NCI-H1092 treated with DMSO at 0.1 percent for 48 hours (cell line): ENCODE data around the gene ANO1.

Experiments
- DNase-seq: peaks from one replicate; lab custom pipeline; 2025; lab: John Stamatoyannopoulos, UW

The ANO1 gene

DNA sequence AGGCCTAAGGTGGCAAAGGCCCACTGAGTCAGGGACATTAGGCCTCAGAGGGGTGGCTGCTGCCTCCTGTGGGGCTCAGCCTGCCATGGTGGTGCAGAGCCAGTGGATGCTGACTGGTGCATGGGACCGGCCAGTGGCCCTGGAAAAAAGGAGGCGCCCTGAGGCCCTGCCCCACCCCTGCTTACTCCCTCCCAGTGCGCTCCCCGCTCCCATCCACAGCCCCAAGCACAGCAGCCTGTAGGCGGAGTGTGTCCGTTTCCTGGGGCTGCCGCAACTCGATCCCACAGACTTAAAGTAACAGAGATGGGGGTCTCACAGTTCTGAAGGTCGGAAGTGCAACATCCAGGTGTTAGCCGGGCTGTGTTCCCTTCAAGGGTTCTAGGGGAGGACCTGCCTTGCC, 86.6 kb downstream of the ANO1 start:
- DNase-seq = no peak

DNA sequence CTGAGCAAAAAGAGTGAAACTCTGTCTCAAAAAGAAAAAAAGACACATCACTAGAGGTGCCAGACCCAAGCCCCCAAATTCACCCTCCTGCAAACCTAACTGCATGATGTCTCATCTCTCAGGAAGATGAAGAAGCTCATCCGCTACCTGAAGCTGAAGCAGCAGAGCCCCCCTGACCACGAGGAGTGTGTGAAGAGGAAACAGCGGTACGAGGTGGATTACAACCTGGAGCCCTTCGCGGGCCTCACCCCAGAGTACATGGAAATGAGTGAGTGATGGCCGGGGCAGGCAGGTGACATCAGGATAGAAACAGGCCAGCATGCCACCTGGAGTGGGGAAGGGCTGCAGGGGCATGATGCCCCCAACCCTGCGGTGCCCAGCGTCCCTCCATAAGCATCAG, 89.0 kb downstream of the ANO1 start:
- DNase-seq = no peak

DNA sequence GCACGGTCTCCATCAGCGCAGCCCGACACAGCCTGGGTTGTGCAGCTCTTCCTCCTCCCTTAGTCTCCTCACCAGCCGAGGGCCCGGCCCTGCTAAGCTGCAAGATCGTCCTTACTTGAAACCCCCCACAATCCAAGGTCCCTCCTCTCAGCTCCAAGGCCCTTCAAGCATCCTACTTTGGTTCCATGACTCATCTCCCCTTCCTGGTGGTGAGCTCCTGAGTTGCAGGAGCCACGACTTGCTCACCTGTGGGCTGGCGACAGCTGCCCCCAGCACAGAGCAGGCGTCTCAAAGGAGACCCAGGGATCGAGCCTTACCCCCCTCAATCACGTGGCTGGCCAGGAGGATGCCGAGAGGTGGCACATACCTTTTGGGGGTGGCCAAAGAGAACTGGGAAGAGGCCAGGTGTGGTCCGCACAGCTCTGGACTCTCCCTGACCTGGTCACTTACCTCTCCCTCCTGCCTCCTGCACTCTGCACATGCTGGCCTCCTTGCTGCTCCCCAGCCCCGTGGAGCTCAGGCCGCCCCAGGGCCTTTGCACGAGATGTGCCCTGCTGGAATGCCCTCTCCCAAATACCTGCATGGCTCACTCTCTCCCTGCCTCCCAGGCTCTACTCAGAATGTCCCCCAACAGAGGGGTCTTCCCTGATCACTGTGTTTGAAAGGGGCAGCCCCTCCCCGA, 89.7 kb downstream of the ANO1 start:
- no peak for DNase-seq

DNA sequence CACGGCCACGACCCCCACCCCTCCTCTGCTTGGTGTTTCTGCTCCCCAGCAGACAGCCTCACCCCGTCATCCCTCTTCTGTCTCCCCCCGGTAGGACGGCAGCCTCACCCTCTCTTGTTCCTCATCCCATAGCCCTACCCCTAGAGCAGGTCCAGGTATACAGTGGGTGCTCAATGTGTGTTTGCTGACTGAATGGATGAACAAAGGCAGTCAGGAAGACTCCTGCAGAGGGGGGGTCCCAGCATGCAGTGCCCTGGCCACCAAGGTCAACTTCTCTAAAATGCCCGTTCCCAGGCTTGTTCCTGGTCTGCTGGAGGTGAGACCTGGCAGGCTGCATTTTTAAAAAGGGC, 90.3 kb downstream of the ANO1 start:
- DNase-seq = no peak

DNA sequence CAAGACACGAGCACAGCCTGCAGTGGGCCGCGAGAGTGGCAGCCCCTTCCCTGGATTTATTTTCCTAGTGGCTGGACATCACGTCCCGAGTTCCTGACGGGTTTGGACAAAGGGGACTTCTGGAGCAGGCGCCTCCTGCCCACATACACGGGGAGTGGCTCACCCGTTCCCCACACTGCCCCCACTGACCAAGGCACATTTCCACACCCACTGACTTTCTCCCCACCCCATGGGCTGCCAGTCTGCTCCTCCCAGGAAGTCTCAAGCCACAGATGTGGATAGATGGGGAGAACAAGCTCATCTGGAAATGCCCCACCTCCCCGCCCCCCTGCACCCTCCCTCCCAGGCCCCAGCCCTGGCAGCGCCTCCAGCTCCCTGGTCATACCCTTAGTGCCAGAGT, 91.0 kb downstream of the ANO1 start:
- no peak for DNase-seq

DNA sequence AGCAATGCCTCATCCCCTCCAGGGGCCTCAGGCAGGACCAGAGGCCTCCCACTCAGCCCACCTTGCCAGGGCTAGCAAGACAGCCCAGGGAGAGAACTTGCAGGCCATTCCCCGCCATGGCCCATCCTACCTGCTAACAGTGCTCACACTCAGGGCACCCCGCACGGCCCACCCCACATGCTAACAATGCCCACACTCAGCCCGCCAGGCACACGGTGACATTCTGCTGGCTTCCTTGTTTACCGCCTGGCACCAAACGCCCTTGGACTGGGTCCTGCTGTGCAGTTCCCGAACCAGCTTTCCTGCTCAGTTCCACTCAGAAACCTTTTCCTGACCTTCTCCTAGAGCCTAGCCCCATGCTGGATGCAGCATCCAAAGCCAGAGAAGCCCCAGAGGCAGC, 91.5 kb downstream of the ANO1 start:
- DNase-seq = no peak

DNA sequence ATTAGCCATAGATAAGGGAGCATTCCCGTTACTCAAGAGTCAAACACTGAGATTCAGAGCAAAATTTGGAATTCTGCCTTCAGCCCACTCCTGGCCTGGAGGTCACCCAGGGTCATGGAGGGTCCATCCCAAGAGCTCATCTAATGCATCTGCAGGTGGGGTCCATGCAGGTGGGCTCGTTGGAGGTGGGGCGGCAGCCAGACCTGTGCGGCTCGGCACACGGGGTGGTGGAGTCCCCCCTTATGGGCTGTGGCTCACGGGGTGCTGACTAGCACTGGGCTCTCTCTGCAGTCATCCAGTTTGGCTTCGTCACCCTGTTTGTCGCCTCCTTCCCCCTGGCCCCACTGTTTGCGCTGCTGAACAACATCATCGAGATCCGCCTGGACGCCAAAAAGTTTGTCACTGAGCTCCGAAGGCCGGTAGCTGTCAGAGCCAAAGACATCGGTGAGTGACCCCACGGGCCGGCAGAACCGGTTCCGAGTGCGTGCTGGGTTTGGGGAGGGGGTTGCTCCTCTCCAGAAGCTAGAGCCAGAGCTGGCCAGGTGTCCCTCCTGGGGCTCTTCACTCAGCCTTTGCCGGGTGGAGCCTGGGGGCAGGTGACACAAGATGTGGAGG, 92.6 kb downstream of the ANO1 start:
- no peak for DNase-seq

DNA sequence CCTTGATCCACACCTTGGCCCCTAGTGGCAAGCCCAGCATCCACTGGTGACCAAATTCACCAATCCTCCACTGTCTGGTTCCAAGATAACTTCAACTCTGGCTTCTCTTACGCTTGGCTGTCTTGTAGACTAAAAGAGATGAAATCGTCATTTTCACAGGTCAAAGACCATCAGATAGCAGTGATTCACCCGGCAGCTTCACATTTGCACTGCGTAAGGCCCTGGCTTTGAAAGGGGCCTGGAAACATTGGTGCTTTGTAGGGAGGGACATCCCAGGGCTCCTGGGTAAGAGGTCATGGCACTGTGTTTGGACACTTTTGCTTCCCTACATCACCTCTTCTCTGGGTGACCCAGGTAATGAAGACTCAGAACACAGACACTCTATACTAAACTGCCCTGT, 94.9 kb downstream of the ANO1 start:
- no peak for DNase-seq

DNA sequence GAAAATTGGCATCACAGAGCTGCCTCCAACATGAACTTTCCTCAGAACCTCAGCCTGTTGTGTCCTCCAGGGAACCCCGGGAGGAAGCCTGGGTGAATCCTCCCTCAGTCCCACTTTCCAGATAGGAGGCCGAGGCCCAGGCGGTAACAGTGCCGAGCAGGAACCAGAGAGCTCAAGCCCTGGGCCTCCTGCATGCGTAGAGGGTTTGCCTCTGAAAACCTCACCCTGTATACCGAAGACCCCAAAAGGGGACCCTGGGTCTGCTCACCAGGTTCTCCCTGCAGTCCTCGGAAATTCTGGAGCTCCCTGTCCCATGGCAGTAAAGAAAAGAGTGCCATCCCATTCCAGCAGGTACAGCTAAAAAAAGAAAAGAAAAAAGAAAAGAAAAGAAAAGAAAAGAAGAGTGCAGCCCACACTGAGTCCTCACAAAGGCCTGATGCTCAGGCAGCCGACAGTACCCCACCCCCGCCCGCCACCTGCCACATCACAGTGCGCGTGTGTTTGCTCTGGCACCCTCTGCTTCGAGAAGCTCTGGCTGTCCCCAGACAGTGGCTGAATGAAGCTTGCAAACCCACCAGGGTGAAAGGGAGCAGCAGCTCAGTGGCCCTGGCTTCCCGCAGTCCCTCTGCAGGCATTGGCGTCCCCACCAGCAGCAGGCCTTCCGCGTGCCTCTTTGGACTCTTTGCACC, 96.6 kb downstream of the ANO1 start:
- DNase-seq = peak; percentile 76

DNA sequence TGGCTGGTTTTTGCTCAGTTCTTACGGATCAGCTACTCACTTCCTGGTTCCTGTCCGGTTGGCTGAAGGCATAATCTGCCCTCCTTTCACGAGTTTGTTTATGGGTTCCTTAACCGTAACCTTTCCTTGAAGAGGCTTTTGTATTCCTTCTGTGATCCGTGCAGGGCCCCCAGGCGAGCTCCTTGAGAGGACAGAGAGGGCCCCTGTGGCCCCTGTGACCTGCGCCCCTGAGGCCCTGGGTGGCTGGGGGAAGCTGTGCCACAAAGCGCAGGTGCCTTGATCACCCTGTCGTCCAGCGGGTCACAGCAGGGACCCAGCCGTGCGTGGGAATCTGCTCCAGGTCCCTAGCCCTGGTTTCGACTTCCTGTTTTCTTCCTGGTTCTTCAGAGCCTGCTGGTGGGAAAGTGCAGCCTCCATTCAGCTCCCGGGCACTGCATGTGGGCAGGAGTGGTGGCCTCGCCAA, 97.2 kb downstream of the ANO1 start:
- DNase-seq = peak; percentile 13

DNA sequence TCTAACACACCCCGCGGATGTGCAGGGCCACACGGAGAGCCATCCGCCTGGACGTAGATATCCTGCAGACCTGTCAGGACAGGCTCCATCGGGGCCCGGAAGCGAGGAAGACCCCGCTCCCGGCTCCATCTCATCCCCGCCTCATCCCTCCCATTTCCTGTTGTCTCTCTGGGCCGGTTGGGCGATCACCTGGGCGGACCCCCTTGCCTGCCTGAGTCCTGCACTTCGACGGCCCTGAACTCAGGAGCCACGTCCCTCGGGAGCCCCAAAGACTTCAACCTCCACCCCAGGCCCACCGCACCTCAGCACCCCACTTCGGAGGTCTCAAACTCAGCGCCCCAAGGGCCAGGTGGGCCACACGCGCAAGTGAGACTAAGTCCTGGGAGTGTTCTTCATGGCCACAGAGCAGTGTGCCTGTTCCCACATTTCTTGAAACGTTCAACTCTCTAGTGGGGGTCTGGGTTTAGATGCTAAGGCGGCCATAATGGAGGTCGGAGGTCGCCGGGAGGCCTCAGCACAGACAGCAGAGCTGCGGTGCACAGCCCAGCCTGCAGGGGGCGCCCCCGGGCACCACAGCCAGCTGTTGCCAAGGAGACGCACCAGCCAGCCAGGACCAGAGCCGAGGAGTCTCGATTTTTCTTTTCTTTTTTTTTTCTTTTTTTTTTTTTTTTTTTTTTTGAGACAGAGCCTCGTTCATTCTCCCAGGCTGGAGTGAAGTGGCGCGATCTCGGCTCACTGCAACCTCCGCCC, 99.0 kb downstream of the ANO1 start:
- no peak for DNase-seq

DNA sequence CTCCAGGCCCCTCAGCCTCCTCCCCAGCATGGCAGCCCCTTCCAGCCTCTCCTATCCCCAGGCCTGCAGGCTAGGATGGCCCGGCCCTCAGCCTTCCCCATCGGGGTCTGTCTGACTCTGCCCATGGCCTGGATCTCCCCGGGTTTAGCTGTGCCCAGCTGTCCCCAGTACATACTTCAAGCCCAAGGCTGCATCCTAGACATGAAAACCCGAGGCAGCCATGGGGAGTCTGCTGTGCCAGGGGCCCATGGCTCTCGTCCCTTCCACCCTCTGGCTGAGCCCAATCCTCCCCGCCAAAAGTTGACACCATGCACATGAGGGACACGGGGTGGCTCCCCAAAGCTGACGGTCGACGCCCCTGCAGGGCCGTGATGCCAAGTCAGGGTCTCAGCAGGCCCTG, 102.8 kb downstream of the ANO1 start:
- no peak for DNase-seq

DNA sequence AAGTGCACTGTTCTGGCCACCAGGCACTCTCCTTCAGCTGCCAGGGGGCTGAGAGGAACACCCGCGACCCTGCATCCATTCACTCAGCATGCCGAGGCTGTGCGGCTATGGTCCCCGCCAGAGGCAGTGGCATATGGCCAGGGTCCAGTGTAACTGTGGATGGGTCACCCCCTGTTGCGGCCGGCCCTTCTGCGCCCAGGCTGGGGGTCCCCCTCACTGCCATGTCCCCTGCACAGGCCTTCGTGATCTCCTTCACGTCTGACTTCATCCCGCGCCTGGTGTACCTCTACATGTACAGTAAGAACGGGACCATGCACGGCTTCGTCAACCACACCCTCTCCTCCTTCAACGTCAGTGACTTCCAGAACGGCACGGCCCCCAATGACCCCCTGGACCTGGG, 104.1 kb downstream of the ANO1 start:
- DNase-seq = no peak

DNA sequence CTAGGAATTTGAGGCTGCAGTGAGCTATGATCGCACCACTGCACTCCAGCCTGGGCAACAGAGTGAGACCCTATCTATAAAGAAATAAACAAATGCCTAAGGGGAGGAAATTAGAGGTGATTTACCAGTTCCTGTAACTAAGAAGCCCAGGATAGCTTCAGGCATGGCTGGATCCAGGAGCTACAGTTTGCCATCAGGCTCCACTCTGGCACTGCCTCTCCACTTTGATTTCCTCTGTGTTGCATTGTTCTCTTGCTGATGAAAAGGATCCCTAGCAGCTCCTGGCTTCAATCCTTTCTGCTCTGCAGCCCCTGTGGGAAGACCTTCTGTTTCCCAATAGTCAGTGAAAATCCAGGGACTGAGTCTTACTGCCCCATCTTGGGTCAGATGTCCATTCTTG, 104.9 kb downstream of the ANO1 start:
- DNase-seq = no peak

DNA sequence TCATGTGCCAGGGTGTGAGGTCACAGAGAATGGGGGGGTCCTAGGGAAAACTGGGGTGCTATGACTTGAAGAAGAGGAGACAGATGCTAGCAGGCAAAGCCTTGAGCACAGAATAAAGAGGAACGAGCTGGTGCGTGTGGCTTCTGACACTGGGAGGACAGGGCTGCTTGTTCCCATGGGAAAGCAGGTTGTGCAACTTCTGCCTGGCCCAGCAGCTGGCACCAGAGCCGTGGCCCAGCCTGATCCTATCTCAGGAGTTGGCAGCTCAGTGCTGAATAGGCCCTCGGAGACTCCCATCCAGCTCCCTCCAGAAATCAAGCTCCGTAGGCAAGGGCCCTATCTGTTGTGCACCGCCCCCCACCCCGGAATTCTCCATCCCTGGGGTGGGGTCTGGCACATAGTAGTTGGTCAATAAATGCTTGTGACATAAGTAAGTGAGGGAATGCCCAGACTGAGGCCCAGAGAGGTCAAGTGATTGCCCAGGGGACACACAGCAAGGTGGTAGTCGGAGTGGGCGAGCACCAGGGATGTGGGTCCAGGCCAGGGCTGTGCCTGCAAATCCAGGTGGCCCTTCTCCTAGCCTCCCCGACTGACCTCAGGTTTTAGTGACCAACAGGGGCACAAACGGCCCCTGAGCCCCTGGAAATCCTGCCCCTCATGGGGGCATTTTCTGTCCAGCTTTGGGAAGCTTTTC, 105.5 kb downstream of the ANO1 start:
- DNase-seq = no peak

DNA sequence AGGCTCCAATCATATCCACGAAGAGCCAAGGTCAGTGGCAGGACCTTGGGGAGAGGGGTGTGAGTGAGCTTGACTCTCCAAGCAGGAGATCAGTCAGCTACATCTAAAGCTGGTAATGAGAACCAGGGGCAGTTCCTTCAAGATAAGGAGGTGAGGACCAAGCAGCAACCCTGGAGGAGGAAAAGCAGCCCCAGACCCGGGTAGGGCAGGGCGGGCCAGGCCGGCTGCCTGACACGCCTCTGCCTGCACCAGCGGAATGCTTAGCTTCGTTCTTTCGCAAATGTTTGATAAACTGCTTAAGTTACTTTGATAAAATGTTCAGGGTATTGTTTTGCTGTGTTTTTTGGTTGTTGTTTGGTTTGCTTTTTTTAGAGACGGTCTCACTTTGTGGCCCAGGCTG, 106.3 kb downstream of the ANO1 start:
- no peak for DNase-seq

DNA sequence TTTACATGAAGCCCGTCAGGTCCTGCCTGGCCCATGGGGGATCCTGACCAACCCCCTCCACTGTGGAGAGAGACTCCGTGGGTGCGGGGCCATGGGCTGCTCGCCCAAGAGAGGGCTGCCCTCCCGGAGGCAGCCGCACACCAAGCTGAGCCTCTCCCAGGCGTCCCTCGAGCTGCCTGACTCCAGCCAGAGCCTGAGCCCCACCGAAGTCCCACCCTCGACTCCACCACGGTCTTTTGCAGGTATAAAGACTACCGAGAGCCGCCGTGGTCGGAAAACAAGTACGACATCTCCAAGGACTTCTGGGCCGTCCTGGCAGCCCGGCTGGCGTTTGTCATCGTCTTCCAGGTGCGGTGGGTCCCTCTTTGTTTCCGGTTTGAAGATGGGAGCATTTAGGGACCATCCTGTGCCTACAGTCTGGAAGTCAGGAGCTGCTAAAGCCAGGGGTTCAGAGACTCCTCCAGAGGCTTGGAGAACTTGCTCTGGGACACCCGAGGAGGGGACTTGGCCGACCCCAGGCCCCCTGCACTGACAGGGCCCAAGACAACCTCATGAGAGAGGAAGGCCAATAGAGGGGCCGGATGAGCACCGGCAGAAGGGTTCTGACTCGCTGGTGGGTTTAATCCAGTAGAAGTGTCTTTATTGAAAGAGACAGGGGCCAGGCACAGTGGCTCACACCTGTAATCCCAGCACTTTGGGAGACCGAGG, 107.4 kb downstream of the ANO1 start:
- DNase-seq = no peak

DNA sequence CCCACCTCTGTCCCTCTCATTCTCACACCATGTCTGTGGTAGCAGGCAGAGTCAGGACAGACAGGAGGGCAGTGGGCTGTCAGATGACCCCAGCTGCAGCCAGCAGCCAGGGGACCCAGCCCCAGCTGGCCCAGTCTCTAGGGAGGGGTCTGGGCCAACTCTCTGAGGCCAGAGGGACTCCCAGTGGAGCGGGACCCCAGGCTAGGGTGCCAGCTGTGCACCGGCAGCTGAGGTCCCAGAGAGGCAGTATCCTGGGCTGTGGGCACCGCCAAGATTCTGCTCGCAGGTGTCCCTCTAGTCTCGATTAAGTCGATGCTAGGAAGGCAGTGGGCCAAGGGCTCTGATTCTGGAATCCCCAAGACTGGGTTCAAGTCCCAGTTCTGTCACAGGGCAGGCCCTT, 108.3 kb downstream of the ANO1 start:
- no peak for DNase-seq

DNA sequence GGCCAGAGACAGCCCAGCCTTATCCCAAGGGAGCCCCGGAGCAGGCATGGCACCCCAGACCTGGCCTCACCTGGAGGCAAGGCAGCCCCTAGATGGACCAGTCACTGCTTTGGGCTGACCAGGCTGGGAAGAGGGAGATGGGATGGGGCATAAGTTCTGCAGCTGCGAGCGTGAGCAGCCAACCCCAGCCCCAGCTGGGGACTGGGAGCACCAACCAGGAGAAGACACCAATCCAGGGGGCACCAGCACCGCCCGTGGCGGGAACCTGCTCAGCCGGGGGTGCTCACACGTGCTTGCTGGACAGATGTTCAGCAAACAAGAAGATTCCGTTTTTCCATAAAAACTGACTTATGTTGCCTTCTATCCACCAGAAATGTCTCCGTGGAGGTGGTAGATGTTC, 108.8 kb downstream of the ANO1 start:
- DNase-seq = no peak

DNA sequence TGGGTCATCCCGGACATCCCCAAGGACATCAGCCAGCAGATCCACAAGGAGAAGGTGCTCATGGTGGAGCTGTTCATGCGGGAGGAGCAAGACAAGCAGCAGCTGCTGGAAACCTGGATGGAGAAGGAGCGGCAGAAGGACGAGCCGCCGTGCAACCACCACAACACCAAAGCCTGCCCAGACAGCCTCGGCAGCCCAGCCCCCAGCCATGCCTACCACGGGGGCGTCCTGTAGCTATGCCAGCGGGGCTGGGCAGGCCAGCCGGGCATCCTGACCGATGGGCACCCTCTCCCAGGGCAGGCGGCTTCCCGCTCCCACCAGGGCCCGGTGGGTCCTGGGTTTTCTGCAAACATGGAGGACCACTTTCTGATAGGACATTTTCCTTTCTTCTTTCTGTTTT, 109.7 kb downstream of the ANO1 start:
- DNase-seq = no peak

DNA sequence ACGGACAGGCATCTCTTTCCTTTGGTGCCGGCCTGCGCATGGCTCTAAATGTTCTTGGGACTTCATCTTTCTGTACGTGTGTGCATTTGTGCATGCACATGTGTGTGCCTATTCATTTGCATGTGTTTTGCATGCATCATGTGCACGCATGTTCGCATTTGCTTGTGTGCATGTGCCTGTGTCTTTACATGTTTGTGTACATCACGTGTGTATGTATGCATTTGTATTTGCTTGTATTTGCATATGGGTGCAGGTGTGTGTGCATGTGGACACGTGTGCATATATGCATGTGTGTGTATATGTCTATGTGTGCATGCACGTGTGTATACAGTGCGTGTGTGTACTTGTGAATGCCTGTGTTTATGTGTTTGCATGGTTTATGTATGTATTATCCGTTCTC, 111.5 kb downstream of the ANO1 start:
- DNase-seq = no peak
